Suprapubic skin (tissue), 4 donors: ENCODE data around the gene CYTH3. TPM values are rescaled to one million over a fixed set of nuclear protein-coding genes. Genes with fewer than 3 reads are reported as not detected.
A peak's percentile ranks its signal among the peaks of the same experiment; 100 is the strongest.

Source experiments
- DNase-seq, 2 donors: peaks; one replicate each; pipeline ENCODE4 v3.0.0-alpha.2; 2019; ENCODE audit warnings: low spot score in 2 of 2
- H3K27ac ChIP-seq: fragments of 200-600 bp; sonication (generic); one replicate; pipeline ENCODE4 v1.5.1; 2019
- H3K27me3 ChIP-seq: fragments of 200-600 bp; sonication (generic); one replicate; pipeline ENCODE4 v1.5.1; 2019
- H3K36me3 ChIP-seq: fragments of 200-600 bp; sonication (generic); one replicate; pipeline ENCODE4 v1.5.1; 2019
- H3K4me1 ChIP-seq: fragments of 200-600 bp; sonication (generic); one replicate; pipeline ENCODE4 v1.5.1; 2019
- H3K4me3 ChIP-seq: fragments of 200-600 bp; sonication (generic); one replicate; pipeline ENCODE4 v1.5.1; 2019; ENCODE audit warnings: mild to moderate bottlenecking
- H3K9me3 ChIP-seq: fragments of 200-600 bp; sonication (generic); one replicate; pipeline ENCODE4 v1.5.1; 2019
- EP300 ChIP-seq: sonication (generic); formaldehyde crosslinking; IDR thresholded peaks from one replicate; pipeline ENCODE4 v1.6.1; 2017; ENCODE audit warnings: antibody characterized with exemption
- POLR2A ChIP-seq, 2 donors: fragments of 450-650 bp; IDR thresholded peaks; one replicate each; pipeline ENCODE4 v1.6.1; 2017; ENCODE audit warnings: antibody characterized with exemption in 2 of 2, mild to moderate bottlenecking in 2 of 2, moderate library complexity in 2 of 2
- POLR2AphosphoS5 ChIP-seq, 3 donors: sonication (generic); formaldehyde crosslinking; IDR thresholded peaks; one replicate each; pipeline ENCODE4 v1.6.1; 2017; ENCODE audit warnings: antibody characterized with exemption in 3 of 3
- WGBS: methylation state at CpG from one replicate; pipeline ENCODE4 v1.1.5; 2018; 5-methylcytosine and 5-hydroxymethylcytosine counted together
- total RNA-seq, 4 donors: library from RNA; depleted of rRNA; stranded (reverse); fragments of >200 nt; gene quantifications; one replicate each; pipeline ENCODE4 v1.1.0, GENCODE V29; 2016
- TF ChIP-seq, protein P1 (sequence below), 2 donors: fragments of 200-600 bp in 1 of 2; fragments of 450-650 bp in 1 of 2; sonication (generic) in 1 of 2; IDR thresholded peaks; one replicate each; pipeline ENCODE4 v1.5.1; 2016 to 2019; ENCODE audit warnings: antibody characterized with exemption in 2 of 2, mild to moderate bottlenecking in 1 of 2, moderate library complexity in 1 of 2

The CYTH3 gene
- total RNA-seq, 4 donors from 2014 or later: 29.8 to 55.7 (median 46.8) TPM

- Histone ChIP-seq H3K36me3 (no peaks in the 10 kb centered on the region), H3K27ac (peak overlapping the region; percentile 75), H3K4me3 (no peak overlapping the region), H3K4me1 (peaks cover 61% of the 10 kb centered on the region), H3K9me3 (no peaks in the 10 kb centered on the region), H3K27me3 (no peaks in the 10 kb centered on the region)
- no peak for DNase-seq
- TF ChIP-seq POLR2A (IDR thresholded peaks at IDR 0.05): no peak
- TF ChIP-seq POLR2AphosphoS5 (IDR thresholded peaks at IDR 0.05): no peak
- TF ChIP-seq, protein P1, sequence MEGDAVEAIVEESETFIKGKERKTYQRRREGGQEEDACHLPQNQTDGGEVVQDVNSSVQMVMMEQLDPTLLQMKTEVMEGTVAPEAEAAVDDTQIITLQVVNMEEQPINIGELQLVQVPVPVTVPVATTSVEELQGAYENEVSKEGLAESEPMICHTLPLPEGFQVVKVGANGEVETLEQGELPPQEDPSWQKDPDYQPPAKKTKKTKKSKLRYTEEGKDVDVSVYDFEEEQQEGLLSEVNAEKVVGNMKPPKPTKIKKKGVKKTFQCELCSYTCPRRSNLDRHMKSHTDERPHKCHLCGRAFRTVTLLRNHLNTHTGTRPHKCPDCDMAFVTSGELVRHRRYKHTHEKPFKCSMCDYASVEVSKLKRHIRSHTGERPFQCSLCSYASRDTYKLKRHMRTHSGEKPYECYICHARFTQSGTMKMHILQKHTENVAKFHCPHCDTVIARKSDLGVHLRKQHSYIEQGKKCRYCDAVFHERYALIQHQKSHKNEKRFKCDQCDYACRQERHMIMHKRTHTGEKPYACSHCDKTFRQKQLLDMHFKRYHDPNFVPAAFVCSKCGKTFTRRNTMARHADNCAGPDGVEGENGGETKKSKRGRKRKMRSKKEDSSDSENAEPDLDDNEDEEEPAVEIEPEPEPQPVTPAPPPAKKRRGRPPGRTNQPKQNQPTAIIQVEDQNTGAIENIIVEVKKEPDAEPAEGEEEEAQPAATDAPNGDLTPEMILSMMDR (IDR thresholded peaks at IDR 0.05): no peak
- no peak for TF ChIP-seq EP300
- WGBS: 41% methylated on average over 3 of the region's 3 CpGs
These were observed 13.2 kb downstream of the CYTH3 start for GRCh38 chr7:6259257-6259656.

GRCh38 chr7:6258440-6259182 is 13.8 kb downstream of the CYTH3 start:
- Histone ChIP-seq H3K4me3 (no peak overlapping the region), H3K4me1 (peaks cover 61% of the 10 kb centered on the region), H3K27me3 (no peaks in the 10 kb centered on the region), H3K27ac (peak overlapping the region; percentile 75), H3K9me3 (no peaks in the 10 kb centered on the region), H3K36me3 (no peaks in the 10 kb centered on the region)
- 44% methylated on average over 5 of the region's 5 CpGs for WGBS
- DNase-seq: no peak
- TF ChIP-seq POLR2AphosphoS5 (IDR thresholded peaks at IDR 0.05) (no peak), EP300 (no peak), POLR2A (IDR thresholded peaks at IDR 0.05) (no peak)
- TF ChIP-seq, protein P1 (IDR thresholded peaks at IDR 0.05): no peak

- no peak for TF ChIP-seq POLR2AphosphoS5 (IDR thresholded peaks at IDR 0.05)
- TF ChIP-seq POLR2A (IDR thresholded peaks at IDR 0.05): no peak
- WGBS: 87% methylated on average over 4 of the region's 4 CpGs
These were observed 14.7 kb downstream of the CYTH3 start for GRCh38 chr7:6257675-6258074.

DNA sequence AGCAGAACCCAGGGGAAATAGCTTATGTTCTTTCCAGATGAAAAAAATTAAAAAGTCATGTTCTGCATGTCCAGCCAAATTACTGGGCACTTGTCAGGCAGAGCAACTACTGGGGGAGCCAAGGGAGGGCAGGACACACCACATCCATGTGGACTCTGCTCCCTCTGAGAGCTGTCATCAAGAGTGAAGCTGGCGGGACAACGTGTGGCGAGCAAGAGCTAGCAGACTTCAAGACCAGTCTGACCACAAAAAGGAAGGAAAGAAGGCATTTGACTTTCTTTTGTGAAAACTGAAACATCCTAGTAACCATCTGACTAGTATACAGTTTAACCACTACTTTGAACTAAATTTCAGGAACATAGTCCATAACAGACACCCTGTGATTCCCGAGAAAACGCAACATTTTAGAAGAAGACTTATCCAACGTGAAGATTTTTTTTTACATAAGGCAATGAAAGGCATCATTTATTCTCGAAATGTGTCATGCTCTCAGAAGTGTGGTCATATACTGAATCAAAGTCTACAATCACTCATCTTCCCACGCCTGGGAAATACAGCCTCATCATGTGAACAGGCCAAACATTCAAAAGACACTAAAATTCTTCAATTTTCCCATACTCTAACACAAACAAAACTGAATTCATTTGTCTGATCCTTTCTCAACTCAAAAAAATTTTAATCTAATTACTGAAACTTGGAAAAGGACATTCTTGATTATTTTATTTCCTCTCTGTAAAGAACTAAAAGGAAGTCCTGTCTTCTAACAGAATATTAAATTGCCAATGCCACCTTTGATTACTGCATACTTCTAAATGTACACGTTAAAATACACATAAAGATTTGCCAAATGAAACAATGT is 15.5 kb downstream of the CYTH3 start:
- Histone ChIP-seq H3K4me3 (no peak overlapping the region), H3K4me1 (peaks cover 61% of the 10 kb centered on the region), H3K27ac (peak overlapping the region; percentile 75), H3K36me3 (no peaks in the 10 kb centered on the region), H3K9me3 (no peaks in the 10 kb centered on the region), H3K27me3 (no peaks in the 10 kb centered on the region)
- peak in 1 of 2 donors; percentile 86 for DNase-seq
- WGBS: 52% methylated on average over 9 of the region's 9 CpGs
- TF ChIP-seq, protein P1 (IDR thresholded peaks at IDR 0.05): no peak
- TF ChIP-seq POLR2A (IDR thresholded peaks at IDR 0.05) (no peak), POLR2AphosphoS5 (IDR thresholded peaks at IDR 0.05) (peak in 2 of 3 donors; percentile 27 to 71), EP300 (no peak)

More at GRCh38 chr7:6257675-6258074, 14.7 kb downstream of the CYTH3 start:
- Histone ChIP-seq H3K27me3 (no peaks in the 10 kb centered on the region), H3K9me3 (no peaks in the 10 kb centered on the region), H3K4me1 (peaks cover 62% of the 10 kb centered on the region), H3K36me3 (no peaks in the 10 kb centered on the region), H3K4me3 (no peak overlapping the region), H3K27ac (peak overlapping the region; percentile 75)
- no peak for DNase-seq

GRCh38 chr7:6256109-6256483 is 16.3 kb downstream of the CYTH3 start:
- TF ChIP-seq POLR2AphosphoS5 (IDR thresholded peaks at IDR 0.05): no peak
- TF ChIP-seq, protein P1 (IDR thresholded peaks at IDR 0.05): no peak
- no peak for TF ChIP-seq POLR2A (IDR thresholded peaks at IDR 0.05)
- no peak for TF ChIP-seq EP300
- Histone ChIP-seq H3K27me3 (no peaks in the 10 kb centered on the region), H3K4me3 (no peak overlapping the region), H3K36me3 (no peaks in the 10 kb centered on the region), H3K9me3 (no peaks in the 10 kb centered on the region), H3K4me1 (peaks cover 56% of the 10 kb centered on the region), H3K27ac (peak overlapping the region; percentile 75)
- no peak for DNase-seq
- 73% methylated on average over 4 of the region's 5 CpGs for WGBS
